HL-60/S4 treated with phorbol 12-myristate 13-acetate at 8.2 ng/mL for 4 days and 3 days (cell line): ENCODE results near the gene ARHGEF11.
"Not testable (repeated sequence)": the region's sequence is repeated elsewhere in the genome, so short reads cannot be mapped to it uniquely, and the experiment has no call there.

Experiments used
- in situ Hi-C: fragments of 300-500 bp; cut with MboI; formaldehyde crosslinking; loops from 2 replicates; pipeline ENCODE4 v1.15.0; 2022; ENCODE audit warnings: low sequenced_read_pairs

ARHGEF11 gene

GRCh38 chr1:157056269-157056668 is 10.7 kb upstream of the ARHGEF11 start:
- in situ Hi-C loops: no loop called here

GRCh38 chr1:157055729-157056128 is 10.2 kb upstream of the ARHGEF11 start:
- in situ Hi-C loops: not testable (repeated sequence)

- in situ Hi-C loops: no loop called here
Observed at GRCh38 chr1:157050836-157051235, 5.3 kb upstream of the ARHGEF11 start.

- in situ Hi-C loops: no loop called here
Observed at GRCh38 chr1:157047062-157047410, 1.5 kb upstream of the ARHGEF11 start.

- in situ Hi-C loops: no loop called here
Observed at GRCh38 chr1:157044326-157044725, 1.2 kb downstream of the ARHGEF11 start.

- in situ Hi-C loops: no loop called here
Observed at GRCh38 chr1:157043685-157044084, 1.9 kb downstream of the ARHGEF11 start.

GRCh38 chr1:157042846-157043245 is 2.7 kb downstream of the ARHGEF11 start:
- in situ Hi-C loops: no loop called here

- in situ Hi-C loops: no loop called here
Observed at GRCh38 chr1:157040802-157041201, 4.7 kb downstream of the ARHGEF11 start.

GRCh38 chr1:157035121-157035520 is 10.4 kb downstream of the ARHGEF11 start:
- in situ Hi-C loops: no loop called here

GRCh38 chr1:157034137-157034800 is 11.3 kb downstream of the ARHGEF11 start:
- in situ Hi-C loops: no loop called here

GRCh38 chr1:157033357-157033876 is 12.1 kb downstream of the ARHGEF11 start:
- in situ Hi-C loops: no loop called here

- in situ Hi-C loops: no loop called here
Observed at GRCh38 chr1:157032303-157032702, 13.2 kb downstream of the ARHGEF11 start.

- in situ Hi-C loops: no loop called here
Observed at GRCh38 chr1:157030728-157031127, 14.8 kb downstream of the ARHGEF11 start.

- in situ Hi-C loops: no loop called here
Observed at GRCh38 chr1:157028674-157029073, 16.9 kb downstream of the ARHGEF11 start.

GRCh38 chr1:157025856-157026255 is 19.7 kb downstream of the ARHGEF11 start:
- in situ Hi-C loops: no loop called here

- in situ Hi-C loops: no loop called here
Observed at GRCh38 chr1:157025385-157025784, 20.2 kb downstream of the ARHGEF11 start.

GRCh38 chr1:157021688-157022087 is 23.9 kb downstream of the ARHGEF11 start:
- in situ Hi-C loops: no loop called here

GRCh38 chr1:157019457-157019856 is 26.1 kb downstream of the ARHGEF11 start:
- in situ Hi-C loops: no loop called here

- in situ Hi-C loops: no loop called here
Observed at GRCh38 chr1:157011845-157012244, 33.7 kb downstream of the ARHGEF11 start.

- in situ Hi-C loops: no loop called here
Observed at GRCh38 chr1:157008502-157008901, 37.0 kb downstream of the ARHGEF11 start.

- in situ Hi-C loops: no loop called here
Observed at GRCh38 chr1:157007306-157007705, 38.2 kb downstream of the ARHGEF11 start.

- in situ Hi-C loops: no loop called here
Observed at GRCh38 chr1:157006676-157007075, 38.9 kb downstream of the ARHGEF11 start.

- in situ Hi-C loops: no loop called here
Observed at GRCh38 chr1:157005965-157006364, 39.6 kb downstream of the ARHGEF11 start.
